Measurements from ENCODE around the gene BTBD6. TPM values are rescaled to one million over a fixed set of nuclear protein-coding genes. Genes with fewer than 3 reads are reported as not detected.
A peak's percentile ranks its signal among the peaks of the same experiment; 100 is the strongest.

Gene BTBD6
- total and polyA plus RNA-seq, 2 donors: 28.6 to 40.6 TPM

DNA sequence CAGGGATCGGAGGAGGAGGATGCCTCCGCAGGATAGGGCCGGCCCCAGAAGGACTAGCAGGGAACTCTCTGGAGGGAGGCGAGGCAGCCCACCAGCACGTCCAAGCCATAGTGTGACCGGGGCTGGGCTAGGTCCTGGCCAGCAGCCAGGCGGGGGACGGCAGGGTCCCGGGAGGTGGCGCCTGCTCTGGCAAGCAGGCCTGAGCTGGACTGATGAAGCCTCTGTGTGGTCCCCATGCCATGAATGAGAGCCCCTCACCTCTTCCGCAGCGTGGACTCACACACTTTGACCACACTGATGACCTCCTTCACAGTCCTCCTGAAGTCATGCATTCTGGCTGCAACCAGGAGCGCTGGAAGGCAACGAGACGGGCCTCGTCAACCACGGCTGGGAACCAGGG, 19.8 kb upstream of the BTBD6 start:
- peaks cover 3% of the 10 kb centered on the region for H3K36me3 ChIP-seq (ENCODE audit: insufficient read depth)
- WGBS: 71% methylated on average over 17 of the region's 17 CpGs
- H3K4me3 ChIP-seq (ENCODE audit: low read depth, low read length): no peak overlapping the region
- no peak for DNase-seq (ENCODE audit: extremely low spot score)
- H3K27ac ChIP-seq (ENCODE audit: low read depth): no peak overlapping the region
- no peaks in the 10 kb centered on the region for H3K4me1 ChIP-seq (ENCODE audit: insufficient read depth)

DNA sequence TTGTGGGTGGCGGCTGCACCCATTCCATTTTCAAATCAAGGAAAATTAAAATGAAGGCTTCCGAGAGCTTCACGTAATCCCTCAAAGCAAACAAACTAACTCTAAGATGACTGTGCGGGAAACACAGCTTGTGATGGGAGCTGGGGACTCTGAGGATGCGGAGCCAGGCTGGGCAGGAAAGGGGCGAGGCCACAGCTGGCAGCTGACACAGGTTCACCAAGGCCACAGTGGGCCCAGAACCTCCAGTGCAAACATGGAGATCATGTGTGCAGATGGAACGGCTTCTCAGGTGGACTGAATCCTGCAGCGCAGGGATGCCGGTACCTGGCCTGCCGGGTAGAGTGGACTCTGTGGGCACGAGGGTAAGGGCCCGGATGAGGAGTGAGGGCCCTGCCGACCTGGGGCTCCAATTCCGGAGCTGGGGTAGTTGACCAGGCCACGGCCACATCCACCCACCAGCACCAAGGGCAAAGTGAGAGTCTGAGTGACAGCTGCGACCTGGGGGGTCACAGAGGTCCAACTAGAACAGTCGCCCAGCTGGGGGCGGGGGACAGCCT, 19.2 kb upstream of the BTBD6 start:
- no peak overlapping the region for H3K4me3 ChIP-seq (ENCODE audit: low read depth, low read length)
- H3K4me1 ChIP-seq (ENCODE audit: insufficient read depth): no peaks in the 10 kb centered on the region
- peaks cover 3% of the 10 kb centered on the region for H3K36me3 ChIP-seq (ENCODE audit: insufficient read depth)
- no peak for DNase-seq (ENCODE audit: extremely low spot score)
- WGBS: 94% methylated on average over 18 of the region's 18 CpGs
- no peak overlapping the region for H3K27ac ChIP-seq (ENCODE audit: low read depth)

DNA sequence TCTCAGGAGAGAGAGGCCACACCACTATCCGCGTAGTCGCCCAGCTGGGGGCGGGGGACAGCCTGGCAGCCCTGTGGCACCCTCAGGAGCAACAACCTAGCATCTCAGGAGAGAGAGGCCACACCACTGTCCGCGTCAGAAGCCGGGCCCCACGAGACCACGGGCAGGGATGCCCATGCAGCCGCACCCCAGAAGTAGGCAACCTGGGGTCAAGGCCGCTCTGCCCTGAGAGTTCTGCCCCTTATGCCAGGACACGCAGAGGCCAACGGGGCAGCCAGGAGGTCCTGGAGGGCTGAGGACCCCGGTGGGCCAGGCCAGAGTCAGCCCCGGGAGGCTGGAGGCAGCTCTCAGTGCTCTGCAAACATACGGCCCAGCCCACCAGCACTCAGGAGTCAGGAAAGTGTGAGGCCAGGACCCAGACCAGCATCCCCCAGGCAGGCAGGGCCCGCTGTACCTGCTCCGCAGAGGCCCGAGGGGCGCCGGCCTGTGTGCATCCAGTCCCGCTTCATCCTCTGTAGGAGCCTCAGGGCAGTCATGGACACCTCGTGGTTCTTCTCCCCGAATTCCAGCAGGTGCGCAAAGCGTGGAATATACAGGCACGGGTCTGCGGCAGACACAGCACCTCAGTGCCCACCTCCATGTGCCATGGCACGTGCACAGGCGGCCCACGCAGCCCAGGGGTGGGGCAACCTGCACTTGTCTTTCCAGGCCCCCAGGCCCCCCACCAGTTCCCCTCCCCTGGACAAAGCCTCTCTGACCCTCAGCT, 7.3 kb upstream of the BTBD6 start:
- Histone ChIP-seq H3K27ac (ENCODE audit: low read depth) (no peak overlapping the region), H3K4me1 (ENCODE audit: insufficient read depth) (no peaks in the 10 kb centered on the region), H3K4me3 (ENCODE audit: low read depth, low read length) (no peak overlapping the region), H3K36me3 (ENCODE audit: insufficient read depth) (peaks cover 1% of the 10 kb centered on the region)
- no peak for DNase-seq (ENCODE audit: extremely low spot score)
- 96% methylated on average over 27 of the region's 31 CpGs for WGBS

DNA sequence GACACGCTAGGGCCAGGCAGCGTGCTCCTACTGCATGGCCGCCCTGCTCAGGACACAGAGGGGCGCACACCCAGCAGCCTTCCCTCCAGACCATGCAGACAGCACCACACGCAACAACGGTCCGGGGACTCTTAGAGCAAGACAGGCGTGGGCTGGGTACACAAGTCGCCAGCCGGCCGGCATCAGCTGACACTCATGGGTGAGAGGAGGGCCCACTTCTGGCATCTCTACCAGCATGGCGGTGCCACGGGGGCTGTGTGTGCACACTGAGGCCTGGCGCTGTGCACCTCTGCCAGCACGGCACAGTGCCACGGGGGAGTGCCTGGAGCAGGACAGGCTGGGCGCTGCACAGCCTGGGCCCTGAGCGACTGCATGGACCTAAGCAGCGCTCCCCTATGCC, 6.7 kb upstream of the BTBD6 start:
- WGBS: 96% methylated on average over 19 of the region's 19 CpGs
- peaks cover 1% of the 10 kb centered on the region for H3K36me3 ChIP-seq (ENCODE audit: insufficient read depth)
- no peak overlapping the region for H3K27ac ChIP-seq (ENCODE audit: low read depth)
- no peaks in the 10 kb centered on the region for H3K4me1 ChIP-seq (ENCODE audit: insufficient read depth)
- no peak for DNase-seq (ENCODE audit: extremely low spot score)
- H3K4me3 ChIP-seq (ENCODE audit: low read depth, low read length): no peak overlapping the region

DNA sequence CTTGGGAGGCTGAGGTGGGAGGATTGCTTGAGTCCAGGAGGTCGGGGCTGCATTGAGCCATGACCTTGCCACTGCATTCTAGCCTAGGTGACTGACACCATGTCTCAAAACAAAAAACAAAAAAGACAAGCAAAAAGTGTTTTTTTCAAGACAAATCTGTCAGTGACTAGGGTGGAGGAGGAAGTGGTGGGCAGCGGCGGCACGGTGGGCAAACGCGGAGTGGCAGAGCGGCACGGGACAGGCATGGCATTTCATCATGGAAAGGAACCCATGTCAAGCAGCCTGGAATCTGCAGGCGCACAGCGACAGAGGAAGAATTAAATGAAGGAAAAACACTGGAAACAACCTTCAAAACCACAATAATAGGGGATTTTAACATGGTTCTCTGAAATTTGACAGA, 4.0 kb upstream of the BTBD6 start:
- peaks cover 1% of the 10 kb centered on the region for H3K36me3 ChIP-seq (ENCODE audit: insufficient read depth)
- H3K4me1 ChIP-seq (ENCODE audit: insufficient read depth): peaks cover 3% of the 10 kb centered on the region
- no peak overlapping the region for H3K4me3 ChIP-seq (ENCODE audit: low read depth, low read length)
- DNase-seq (ENCODE audit: extremely low spot score): no peak
- WGBS: 96% methylated on average over 10 of the region's 10 CpGs
- H3K27ac ChIP-seq (ENCODE audit: low read depth): no peak overlapping the region

DNA sequence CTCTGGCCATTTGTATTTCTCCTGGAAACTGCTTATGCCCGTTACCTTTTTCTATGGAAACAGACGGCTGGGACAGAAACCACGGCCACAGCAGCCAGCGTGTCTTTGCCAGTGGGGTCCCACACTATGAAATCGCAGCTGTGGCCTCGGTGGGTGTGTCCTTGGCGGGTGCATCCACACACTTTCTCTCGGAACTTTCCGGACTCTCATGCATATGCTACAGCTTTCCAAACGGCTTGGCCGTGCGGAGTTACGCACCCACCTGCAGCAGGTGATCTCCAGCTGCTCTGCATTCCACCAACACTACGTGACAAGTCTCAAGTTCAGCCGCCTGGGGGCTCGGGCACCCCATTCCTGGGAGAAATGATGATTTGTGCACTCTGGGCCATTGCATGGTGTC, 1.3 kb upstream of the BTBD6 start:
- Histone ChIP-seq H3K4me3 (ENCODE audit: low read depth, low read length) (no peak overlapping the region), H3K27ac (ENCODE audit: low read depth) (no peak overlapping the region), H3K36me3 (ENCODE audit: insufficient read depth) (peaks cover 1% of the 10 kb centered on the region), H3K4me1 (ENCODE audit: insufficient read depth) (peaks cover 3% of the 10 kb centered on the region)
- no peak for DNase-seq (ENCODE audit: extremely low spot score)
- WGBS: 95% methylated on average over 16 of the region's 16 CpGs

DNA sequence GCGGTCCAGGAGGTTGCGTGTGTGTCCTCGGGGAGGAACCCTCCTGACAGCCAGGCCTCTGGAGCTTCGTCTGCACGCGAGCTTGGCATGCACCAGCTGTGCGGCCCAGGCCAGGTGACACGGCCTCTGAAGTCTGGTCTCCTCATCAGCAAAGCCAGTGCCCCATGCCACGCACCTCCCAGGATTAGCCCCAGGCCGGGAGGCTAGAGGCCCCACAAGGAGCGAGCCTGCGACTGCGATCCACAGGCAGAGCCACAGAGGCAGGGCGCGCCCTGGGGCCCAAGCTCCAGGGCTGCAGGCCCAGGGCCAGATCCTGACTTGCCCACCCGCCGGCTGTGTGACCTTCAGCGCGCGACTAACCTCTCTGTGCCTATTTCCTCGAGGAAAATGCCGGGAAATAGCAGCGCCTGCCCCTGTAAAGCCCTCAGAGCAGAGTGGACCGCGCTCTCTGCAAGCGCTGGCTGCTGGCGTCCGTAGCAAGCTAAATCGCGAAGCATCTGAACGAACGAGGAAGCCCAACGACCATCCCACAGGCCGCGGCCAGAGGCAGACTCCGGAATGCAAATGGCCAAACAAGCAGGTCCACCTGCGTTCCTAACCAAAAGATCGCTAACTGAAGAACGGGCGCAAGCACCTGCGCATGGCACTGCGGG, 492 bp upstream of the BTBD6 start:
- peaks cover 1% of the 10 kb centered on the region for H3K36me3 ChIP-seq (ENCODE audit: insufficient read depth)
- DNase-seq (ENCODE audit: extremely low spot score): no peak
- peak overlapping the region; percentile 74 for H3K4me3 ChIP-seq (ENCODE audit: low read depth, low read length)
- H3K27ac ChIP-seq (ENCODE audit: low read depth): peak overlapping the region; percentile 65
- peaks cover 3% of the 10 kb centered on the region for H3K4me1 ChIP-seq (ENCODE audit: insufficient read depth)
- 37% methylated on average over 42 of the region's 42 CpGs for WGBS

DNA sequence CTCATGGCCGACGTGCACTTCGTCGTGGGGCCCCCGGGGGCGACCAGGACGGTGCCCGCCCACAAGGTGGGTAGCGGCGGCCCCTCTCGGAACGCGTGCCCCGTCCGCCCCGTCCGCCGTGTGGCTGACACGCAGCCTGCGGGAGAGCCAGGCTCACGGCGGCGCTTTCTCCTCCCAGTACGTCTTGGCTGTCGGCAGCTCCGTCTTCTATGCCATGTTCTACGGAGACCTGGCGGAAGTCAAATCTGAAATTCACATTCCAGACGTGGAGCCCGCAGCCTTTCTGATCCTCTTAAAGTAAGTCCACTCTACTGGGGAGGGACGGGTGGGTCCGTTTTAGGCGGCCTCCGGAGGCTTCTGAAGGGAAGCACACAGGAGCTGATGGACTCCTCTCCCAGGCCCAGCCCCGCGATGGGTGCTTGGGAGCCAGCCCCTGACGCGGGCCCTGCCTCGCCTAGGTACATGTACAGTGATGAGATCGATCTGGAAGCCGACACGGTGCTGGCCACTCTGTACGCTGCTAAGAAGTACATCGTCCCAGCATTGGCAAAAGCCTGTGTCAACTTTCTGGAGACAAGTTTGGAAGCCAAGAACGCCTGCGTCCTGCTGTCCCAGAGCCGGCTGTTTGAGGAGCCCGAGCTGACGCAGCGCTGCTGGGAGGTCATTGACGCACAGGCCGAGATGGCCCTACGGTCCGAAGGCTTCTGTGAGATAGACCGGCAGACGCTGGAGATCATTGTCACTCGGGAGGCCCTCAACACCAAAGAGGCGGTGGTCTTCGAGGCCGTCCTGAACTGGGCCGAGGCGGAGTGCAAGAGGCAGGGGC, 1.1 kb downstream of the BTBD6 start:
- 41% methylated on average over 62 of the region's 62 CpGs for WGBS
- Histone ChIP-seq H3K4me3 (ENCODE audit: low read depth, low read length) (peak overlapping the region; percentile 74), H3K4me1 (ENCODE audit: insufficient read depth) (peaks cover 3% of the 10 kb centered on the region), H3K36me3 (ENCODE audit: insufficient read depth) (no peaks in the 10 kb centered on the region), H3K27ac (ENCODE audit: low read depth) (peak overlapping the region; percentile 76)
- no peak for DNase-seq (ENCODE audit: extremely low spot score)

DNA sequence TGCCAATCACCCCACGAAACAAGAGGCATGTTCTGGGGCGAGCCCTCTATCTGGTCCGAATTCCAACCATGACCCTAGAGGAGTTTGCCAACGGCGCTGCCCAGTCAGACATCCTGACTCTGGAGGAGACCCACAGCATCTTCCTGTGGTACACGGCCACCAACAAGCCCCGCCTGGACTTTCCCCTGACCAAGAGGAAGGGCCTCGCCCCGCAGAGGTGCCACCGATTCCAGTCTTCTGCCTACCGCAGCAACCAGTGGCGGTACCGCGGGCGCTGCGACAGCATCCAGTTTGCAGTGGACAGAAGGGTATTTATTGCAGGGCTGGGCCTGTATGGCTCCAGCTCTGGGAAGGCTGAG, 1.7 kb downstream of the BTBD6 start:
- Histone ChIP-seq H3K36me3 (ENCODE audit: insufficient read depth) (no peaks in the 10 kb centered on the region), H3K27ac (ENCODE audit: low read depth) (no peak overlapping the region), H3K4me3 (ENCODE audit: low read depth, low read length) (no peak overlapping the region), H3K4me1 (ENCODE audit: insufficient read depth) (peaks cover 3% of the 10 kb centered on the region)
- no peak for DNase-seq (ENCODE audit: extremely low spot score)
- whole genome bisulfite sequencing: 95% methylated on average over 16 of the region's 16 CpGs

DNA sequence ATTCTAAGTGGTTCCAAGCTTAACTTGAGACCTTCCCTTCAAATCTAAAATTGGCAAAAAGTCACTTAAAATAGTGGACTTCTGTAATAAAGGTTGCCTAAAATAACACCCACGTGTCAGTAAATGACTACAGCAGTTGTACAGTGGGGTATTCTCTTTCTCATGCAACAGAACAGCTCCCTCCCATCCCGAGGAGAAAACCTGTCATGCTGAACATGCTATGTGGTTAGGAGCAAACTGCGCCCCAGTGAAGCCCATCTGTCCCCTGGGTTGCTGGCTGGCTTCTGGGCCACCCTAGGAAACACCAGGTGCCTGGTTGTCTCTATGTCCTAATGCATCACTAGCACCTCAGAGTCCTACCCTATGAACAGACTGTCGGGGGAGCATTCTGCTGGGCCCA, 2.7 kb downstream of the BTBD6 start:
- no peak overlapping the region for H3K27ac ChIP-seq (ENCODE audit: low read depth)
- WGBS: 86% methylated on average over 4 of the region's 4 CpGs

DNA sequence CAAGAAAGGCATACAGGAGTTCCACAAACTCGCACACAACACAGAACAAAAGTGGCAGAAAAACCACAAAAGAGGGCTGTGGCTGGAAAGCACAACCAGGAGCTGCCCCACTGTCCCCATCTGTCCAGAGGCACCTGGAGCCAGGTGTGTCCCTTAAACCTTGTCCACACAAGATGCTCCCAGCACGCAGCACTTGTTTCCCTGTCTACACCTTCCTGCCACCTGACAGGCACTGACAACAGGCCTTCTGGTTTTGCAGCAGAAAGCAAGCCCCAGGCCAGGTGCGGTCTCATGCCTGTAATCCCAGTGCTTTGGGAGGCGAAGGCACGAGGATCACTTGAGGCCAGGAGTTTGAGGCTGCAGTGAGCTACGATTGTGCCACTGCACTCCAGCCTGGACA, 3.6 kb downstream of the BTBD6 start:
- Histone ChIP-seq H3K4me1 (ENCODE audit: insufficient read depth) (peaks cover 3% of the 10 kb centered on the region), H3K4me3 (ENCODE audit: low read depth, low read length) (no peak overlapping the region), H3K36me3 (ENCODE audit: insufficient read depth) (no peaks in the 10 kb centered on the region), H3K27ac (ENCODE audit: low read depth) (no peak overlapping the region)
- DNase-seq (ENCODE audit: extremely low spot score): no peak
- 93% methylated on average over 6 of the region's 6 CpGs for WGBS

More for the DNA sequence above, 2.7 kb downstream of the BTBD6 start:
- Histone ChIP-seq H3K36me3 (ENCODE audit: insufficient read depth) (no peaks in the 10 kb centered on the region), H3K4me3 (ENCODE audit: low read depth, low read length) (no peak overlapping the region), H3K4me1 (ENCODE audit: insufficient read depth) (peaks cover 3% of the 10 kb centered on the region)
- no peak for DNase-seq (ENCODE audit: extremely low spot score)

DNA sequence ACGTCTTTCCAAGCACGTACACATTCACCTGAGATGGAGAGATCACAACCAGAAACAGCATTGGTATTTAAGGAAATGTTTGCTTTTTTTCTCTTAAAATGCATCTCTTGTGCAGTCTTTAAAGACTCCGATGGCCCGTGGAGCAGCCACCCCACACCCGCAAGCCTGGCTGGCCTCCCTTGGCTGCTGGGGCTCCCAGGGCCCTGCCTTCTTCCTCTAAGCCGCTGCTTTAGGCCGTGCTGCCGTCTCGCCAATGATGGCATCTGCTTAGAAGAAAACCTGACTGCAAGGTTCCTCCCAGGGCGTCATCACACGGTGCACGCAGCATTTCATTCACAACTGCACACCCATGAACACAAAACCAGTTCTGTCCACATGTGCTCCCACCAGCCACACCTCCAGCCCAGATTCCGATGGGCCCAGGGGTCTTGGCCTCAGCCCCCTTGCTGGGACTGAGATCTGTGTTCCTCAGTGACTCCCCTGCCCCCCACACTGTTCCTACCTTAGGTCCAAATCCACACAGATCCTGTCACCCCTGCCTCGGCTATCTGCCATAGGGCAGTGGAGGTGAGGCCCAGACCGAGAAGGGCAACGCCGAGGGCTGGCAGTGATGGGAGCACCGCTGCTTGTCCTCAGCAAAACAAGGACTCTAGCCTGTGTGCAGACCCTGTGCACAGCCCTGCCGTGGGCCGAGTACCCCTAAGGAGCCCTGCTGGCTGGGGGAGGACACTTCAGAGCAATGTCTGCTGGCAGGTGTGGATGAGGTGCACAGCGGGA, 4.4 kb downstream of the BTBD6 start:
- WGBS: 86% methylated on average over 21 of the region's 21 CpGs
- no peak for DNase-seq (ENCODE audit: extremely low spot score)
- peaks cover 1% of the 10 kb centered on the region for H3K4me1 ChIP-seq (ENCODE audit: insufficient read depth)
- H3K36me3 ChIP-seq (ENCODE audit: insufficient read depth): no peaks in the 10 kb centered on the region
- H3K27ac ChIP-seq (ENCODE audit: low read depth): no peak overlapping the region
- no peak overlapping the region for H3K4me3 ChIP-seq (ENCODE audit: low read depth, low read length)

DNA sequence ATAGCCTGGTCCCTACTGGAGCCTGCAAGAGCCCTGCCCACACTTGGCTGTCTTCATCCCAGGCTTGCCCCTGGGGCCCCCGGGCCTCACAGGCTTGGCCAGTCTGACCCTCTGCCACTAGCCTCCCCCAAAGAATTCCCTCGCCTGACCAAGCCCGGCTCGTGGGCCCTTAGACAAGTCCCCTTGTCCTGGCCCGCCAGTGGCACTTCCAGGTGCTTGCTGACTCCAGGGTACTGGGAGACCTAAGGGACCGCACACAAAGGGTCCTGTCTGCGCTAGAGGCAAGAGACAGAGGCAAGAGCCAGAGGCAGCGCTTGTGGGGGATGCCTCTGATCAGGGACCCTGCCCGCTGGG, 5.0 kb downstream of the BTBD6 start:
- Histone ChIP-seq H3K27ac (ENCODE audit: low read depth) (no peak overlapping the region), H3K36me3 (ENCODE audit: insufficient read depth) (no peaks in the 10 kb centered on the region), H3K4me1 (ENCODE audit: insufficient read depth) (no peaks in the 10 kb centered on the region), H3K4me3 (ENCODE audit: low read depth, low read length) (no peak overlapping the region)
- no peak for DNase-seq (ENCODE audit: extremely low spot score)
- WGBS: 92% methylated on average over 9 of the region's 9 CpGs
